ENCODE measurements around the gene GRID1.
"Not testable (repeated sequence)": the region's sequence is repeated elsewhere in the genome, so short reads cannot be mapped to it uniquely, and the experiment has no call there.

The GRID1 gene

DNA sequence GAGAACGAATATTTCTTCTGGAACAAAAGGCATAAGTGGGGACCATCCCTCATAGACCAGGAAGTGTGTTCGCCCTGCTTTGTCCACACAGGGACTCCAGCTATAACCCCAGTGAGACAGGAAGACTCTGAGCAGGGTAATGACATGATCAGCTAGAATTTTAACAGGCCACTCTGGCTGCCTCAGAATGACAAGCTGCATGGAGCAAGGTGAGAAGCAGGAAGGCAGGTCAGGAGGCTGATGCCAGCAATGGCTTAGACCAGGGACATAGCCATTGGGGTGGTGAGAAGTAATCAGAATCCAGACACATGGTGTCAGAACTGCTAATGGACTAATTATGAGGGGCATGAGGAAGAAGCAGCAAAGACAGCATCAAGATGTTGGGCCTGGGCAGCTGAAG lies 264.6 kb downstream of the GRID1 start:
- DNase-seq, result no peak

DNA sequence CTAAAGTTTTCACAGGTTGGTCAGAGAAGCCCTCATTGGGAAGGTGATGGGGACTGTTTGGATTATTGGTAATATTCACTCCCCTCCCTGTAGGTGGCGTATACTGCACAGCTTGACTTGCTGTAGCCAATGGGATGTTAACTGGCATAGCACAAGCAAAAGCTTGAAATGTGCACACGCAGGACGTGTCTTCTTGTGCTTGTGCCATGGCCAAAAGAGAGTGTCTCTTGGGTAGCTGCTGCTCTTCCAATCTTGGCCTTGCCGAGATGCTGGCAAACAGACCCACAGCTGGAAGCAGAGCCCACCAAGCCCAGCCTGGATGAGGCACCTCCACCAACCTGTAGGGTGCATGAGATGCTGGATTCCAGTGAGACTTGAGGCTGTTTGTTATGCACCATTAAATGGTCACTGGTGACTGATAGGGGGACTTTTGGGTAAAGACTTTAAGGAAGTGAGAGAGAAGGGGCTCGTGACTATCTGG lies 266.0 kb downstream of the GRID1 start:
- no peak for DNase-seq

DNA sequence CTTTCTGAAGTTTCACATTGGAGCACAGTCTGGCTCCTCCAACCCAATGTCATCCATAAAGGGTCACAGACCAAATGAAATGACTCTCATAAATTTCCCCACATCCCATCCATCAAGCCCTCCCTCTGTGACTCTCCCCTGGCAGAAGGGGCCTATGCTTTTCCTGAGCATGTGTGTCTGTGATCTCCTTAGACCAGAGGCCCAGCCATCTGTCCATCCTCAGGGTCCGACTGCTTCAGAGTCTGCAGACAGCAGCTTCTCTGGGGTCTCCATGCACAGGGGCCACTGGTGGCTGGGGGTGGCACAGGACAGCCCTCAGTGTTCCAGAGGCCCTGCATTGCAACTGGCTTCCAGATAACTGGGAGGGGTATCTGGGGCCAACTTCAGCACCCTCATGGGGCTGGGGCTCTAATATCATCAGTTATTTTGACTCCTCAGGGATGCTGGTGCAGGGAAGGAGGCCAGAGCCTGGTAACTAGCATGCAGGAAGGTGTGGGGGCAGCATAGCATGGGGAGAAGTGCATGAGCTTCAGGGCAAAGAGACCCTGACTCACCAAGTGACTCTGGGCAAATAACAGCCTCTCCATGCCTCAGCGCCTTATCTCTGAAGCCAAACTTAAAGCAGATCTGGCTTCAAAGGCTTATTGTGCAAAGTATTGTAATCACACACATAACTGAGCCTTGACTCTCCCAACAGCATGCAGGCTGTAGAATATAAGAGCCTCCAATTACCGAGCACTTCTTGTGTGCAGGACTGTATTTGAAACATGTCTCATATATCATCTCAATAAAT lies 266.9 kb downstream of the GRID1 start:
- no peak for DNase-seq

GRCh38 chr10:86098187-86098881 lies 268.3 kb downstream of the GRID1 start:
- no peak for DNase-seq

- DNase-seq, result not testable (repeated sequence)
These were observed 271.5 kb downstream of the GRID1 start for GRCh38 chr10:86095061-86095460.

DNA sequence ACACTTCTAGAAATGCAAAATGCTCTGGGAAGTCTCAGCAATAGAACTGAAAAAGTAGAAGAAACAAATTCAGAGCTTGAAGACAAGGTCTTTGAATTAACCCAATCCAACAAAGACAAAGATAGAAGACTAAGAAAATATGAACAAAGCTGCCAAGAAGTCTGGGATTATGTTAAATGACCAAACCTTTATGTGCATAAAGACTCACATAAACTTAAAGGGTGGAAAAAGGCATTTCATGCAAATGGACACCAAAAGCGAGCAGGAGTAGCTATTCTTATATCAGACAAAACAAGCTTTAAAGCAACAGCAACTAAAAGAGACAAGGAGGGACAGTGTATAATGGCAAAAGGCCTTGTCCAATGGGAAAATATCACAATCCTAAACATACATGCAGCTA lies 274.3 kb downstream of the GRID1 start:
- not testable (repeated sequence) for DNase-seq

DNA sequence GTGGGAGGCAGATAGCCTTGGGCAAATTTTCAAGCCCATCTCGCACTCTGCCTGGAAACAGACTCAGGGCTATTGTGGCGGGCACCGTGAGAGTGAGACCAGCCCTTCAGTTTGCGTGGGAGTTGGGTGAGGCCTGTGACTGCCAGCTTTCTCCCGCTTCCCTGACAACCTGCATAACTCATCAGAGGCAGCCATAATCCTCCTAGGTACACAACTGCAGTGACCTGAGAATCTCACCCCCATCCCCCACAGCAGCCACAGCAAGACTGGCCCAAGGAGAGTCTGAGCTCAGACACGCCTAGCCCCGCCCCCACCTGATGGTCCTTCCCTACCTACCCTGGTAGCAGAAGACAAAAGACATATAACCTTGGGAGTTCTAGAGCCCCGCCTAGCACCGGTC lies 275.4 kb downstream of the GRID1 start:
- no peak for DNase-seq

DNA sequence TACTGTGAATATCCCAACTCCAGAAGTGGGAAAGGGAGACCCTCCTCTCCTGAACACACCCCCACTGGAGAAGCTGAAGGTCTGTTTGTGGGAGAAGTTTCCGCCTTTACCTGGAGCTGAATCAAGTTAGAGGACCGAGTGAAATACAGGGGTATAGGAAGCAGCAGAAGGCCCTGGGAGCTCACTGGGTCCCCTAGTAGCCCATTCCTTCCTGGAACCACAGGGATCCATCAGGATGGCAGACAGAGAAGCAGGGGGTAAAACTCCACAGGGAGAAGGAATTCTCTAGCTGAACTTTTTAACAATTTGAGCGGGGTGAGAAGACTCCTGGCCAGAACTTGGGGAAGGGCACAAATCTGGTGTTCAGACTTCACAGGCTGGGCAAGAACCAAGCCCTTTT lies 275.8 kb downstream of the GRID1 start:
- no peak for DNase-seq

DNA sequence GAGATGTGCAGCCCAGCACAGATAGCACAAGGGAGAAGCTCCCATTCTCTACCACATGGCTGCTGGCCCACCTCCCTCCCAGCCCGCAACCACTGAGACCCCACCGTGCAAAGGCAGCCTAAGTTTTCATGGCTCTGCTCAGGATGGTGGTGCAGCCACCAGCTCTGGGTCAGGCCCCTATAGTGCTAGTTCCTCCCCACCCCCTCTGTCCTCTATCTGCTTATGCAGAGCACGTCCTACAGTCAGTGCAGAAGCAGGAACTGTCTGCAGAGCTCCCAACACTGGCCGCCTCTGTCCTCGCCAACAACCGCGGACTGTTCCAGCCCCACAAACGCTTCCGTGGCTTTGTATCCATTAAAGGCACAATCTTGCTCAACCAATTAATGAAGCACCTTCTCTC lies 278.9 kb downstream of the GRID1 start:
- no peak for DNase-seq

GRCh38 chr10:86086418-86086817 lies 280.2 kb downstream of the GRID1 start:
- DNase-seq, result no peak

- DNase-seq, result no peak
These were observed 280.9 kb downstream of the GRID1 start for GRCh38 chr10:86085686-86086085.

- DNase-seq, result no peak
These were observed 281.5 kb downstream of the GRID1 start for GRCh38 chr10:86085136-86085535.

- no peak for DNase-seq
These were observed 282.0 kb downstream of the GRID1 start for GRCh38 chr10:86084585-86084984.

DNA sequence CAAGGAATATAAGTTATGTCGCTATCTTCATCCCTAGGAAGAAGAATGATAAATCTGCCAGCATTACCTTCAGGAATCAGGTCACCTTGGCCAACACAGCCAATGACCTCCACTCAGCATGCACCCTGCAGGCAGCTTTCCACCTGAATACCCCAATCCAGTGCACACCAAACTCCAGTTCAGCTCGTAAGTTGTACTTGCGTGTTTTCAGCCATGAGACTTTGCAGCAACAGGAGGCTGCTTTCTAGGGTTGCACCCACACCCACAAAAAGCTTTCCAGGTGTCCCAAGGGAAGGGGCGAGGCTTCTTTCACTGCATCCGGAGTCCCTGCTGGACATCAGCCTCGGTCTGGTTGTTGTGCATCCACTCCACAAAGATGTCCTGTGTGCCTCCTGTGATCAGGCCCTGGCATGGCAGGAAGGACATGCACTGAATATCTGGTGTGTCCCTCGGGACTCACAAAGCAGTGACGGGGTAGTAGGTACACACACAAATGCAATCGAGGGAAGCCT lies 282.9 kb downstream of the GRID1 start:
- DNase-seq, result no peak

GRCh38 chr10:86083206-86083605 lies 283.4 kb downstream of the GRID1 start:
- no peak for DNase-seq

DNA sequence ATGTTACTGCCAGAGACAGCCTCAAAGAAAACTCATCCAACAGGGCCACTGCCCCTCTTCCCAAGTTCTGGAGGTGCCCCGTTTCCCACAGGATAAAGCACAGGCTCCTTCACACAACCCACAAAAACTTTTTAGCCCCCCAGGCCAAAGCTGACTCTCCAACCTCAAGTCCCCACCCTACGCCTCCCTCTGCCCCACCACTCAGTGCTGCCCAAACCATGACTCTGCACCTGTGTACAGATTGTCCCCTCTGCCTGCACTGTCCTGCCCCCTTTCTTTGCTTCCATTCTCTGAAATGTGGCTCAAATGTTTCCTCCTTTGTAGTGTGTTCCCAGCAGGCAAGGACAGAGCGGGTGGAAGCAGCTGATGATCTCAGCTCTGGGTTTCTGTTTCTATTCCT lies 284.0 kb downstream of the GRID1 start:
- DNase-seq, result no peak

DNA sequence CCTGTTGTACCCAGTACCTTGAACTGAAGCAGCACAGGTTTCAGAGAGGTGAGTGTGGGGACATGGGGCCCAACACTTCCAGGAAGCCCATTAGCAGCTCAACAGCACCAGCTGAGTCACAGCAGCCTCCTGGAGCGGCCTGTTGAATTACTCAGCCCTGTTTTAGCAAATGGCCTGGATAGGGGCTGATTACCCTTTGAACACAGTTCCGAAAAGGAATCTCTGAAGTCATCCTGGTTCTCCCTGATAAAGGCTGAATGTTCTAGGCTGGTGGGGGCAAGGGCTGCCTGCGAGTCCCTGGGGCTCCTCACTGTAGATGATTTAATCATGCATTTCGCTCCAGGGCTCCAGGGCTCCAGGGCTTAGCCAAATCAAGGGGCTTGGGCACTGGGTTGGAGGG lies 287.5 kb downstream of the GRID1 start:
- no peak for DNase-seq

- no peak for DNase-seq
These were observed 288.0 kb downstream of the GRID1 start for GRCh38 chr10:86078639-86079035.

- no peak for DNase-seq
These were observed 288.5 kb downstream of the GRID1 start for GRCh38 chr10:86077871-86078638.

DNA sequence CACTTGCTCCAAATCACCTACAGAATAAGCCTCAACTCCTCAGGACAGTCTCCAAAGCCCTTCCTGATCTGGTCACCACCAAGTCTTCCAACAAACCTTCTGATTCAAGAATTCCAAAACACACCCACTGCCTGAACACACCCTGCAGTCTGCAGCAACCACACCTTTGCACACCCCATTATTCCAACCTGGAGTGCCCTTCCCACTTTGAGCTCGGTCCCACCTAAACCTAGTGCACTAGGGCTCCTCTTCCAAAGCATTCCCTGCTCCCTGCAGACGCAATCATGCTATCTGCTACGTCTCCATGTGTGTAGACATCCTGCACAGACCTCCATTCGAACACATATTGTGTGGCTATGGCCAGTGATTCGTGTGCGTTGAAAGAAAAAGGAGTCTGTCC lies 289.3 kb downstream of the GRID1 start:
- DNase-seq, result no peak

GRCh38 chr10:86076497-86076896 lies 290.1 kb downstream of the GRID1 start:
- DNase-seq, result not testable (repeated sequence)

GRCh38 chr10:86075512-86075911 lies 291.1 kb downstream of the GRID1 start:
- DNase-seq, result no peak

DNA sequence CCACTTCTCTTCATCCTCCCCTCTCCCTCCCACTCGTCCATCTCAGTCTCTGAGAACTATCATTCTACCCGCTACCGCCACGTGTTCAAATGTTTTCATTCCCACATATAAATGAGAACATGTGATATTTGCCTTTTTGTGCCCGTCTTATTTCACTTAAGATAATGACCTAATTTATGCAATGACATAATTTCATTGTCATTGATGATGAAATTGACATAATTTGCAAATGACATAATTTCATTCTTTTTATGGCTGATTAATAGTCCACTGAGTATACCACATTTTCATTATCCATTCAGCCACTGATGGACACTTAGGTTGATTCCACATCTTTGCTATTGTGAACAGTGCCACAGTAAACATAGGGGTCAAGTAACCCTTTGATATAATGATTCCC lies 292.3 kb downstream of the GRID1 start:
- DNase-seq, result no peak

All from stimulated activated naive CD4-positive, alpha-beta T cell (primary cell).